HEK293 (cell line): ENCODE results near the gene ZC3H18.

Source experiments
- CTCF ChIA-PET: fragments of 350-600 bp; formaldehyde crosslinking; extraction: SDS; loops from one replicate; lab custom pipeline; 2021; ENCODE audit warnings: antibody characterized with exemption; lab: Yijun Ruan, JAX
- POLR2A ChIA-PET: fragments of 300-600 bp; formaldehyde crosslinking; extraction: SDS; loops from one replicate; lab custom pipeline; 2020; ENCODE audit warnings: antibody characterized with exemption, inconsistent platforms; lab: Yijun Ruan, JAX
- H3K27ac ChIP-seq: fragments of 200-500 bp; sonication (Bioruptor generic); 2 replicates; pipeline ENCODE4 v1.5.1; 2014; ENCODE audit warnings: low read depth, low read length, control low read depth, inconsistent platforms; ENCODE audit errors: extremely low read depth
- H3K36me3 ChIP-seq, 2 experiments: fragments of 200-500 bp in 1 of 2; sonication (Bioruptor generic) in 1 of 2; 1 replicate in 1 of 2; 2 replicates in 1 of 2; pipeline ENCODE4 v1.5.1; 2014 to 2017; ENCODE audit warnings: inconsistent platforms in 2 of 2, low read length in 2 of 2; ENCODE audit not compliant: control insufficient read depth in 2 of 2, insufficient read depth in 1 of 2
- H3K4me1 ChIP-seq: fragments of 200-500 bp; sonication (Bioruptor generic); 2 replicates; pipeline ENCODE4 v1.5.1; 2014; ENCODE audit warnings: mild to moderate bottlenecking, low read length, inconsistent platforms; ENCODE audit not compliant: control insufficient read depth, insufficient read depth
- H3K4me3 ChIP-seq: 2 replicates; pipeline ENCODE4 v1.5.1; 2011; ENCODE audit warnings: low read depth, mild to moderate bottlenecking, control low read depth, low read length, moderate library complexity
- H3K9me3 ChIP-seq: fragments of 200-500 bp; sonication (Bioruptor generic); 2 replicates; pipeline ENCODE4 v1.5.1; 2014; ENCODE audit warnings: low read depth, low read length, inconsistent platforms; ENCODE audit not compliant: control insufficient read depth, insufficient read depth
- BCL11A ChIP-seq: fragments of 450-650 bp; formaldehyde crosslinking; IDR thresholded peaks from 2 replicates; pipeline ENCODE4 v1.5.1; 2016; ENCODE audit warnings: low read depth, missing biosample characterization, missing genetic modification characterization
- GLIS2 ChIP-seq: fragments of 450-650 bp; formaldehyde crosslinking; IDR thresholded peaks from 2 replicates; pipeline ENCODE4 v1.5.1; 2016; ENCODE audit warnings: missing biosample characterization, missing genetic modification characterization
- INSM2 ChIP-seq: fragments of 450-650 bp; formaldehyde crosslinking; IDR thresholded peaks from 2 replicates; pipeline ENCODE4 v1.5.1; 2016; ENCODE audit warnings: missing biosample characterization, missing genetic modification characterization
- KLF8 ChIP-seq: fragments of 450-650 bp; formaldehyde crosslinking; IDR thresholded peaks from 2 replicates; pipeline ENCODE4 v1.5.1; 2016; ENCODE audit warnings: missing biosample characterization, missing genetic modification characterization
- KLF9 ChIP-seq: fragments of 450-650 bp; formaldehyde crosslinking; IDR thresholded peaks from 2 replicates; pipeline ENCODE4 v1.5.1; 2016; ENCODE audit warnings: missing biosample characterization, missing genetic modification characterization, low read depth
- MYNN ChIP-seq: fragments of 450-650 bp; formaldehyde crosslinking; IDR thresholded peaks from 2 replicates; pipeline ENCODE4 v1.5.1; 2016; ENCODE audit warnings: missing biosample characterization, missing genetic modification characterization, borderline replicate concordance
- SP3 ChIP-seq: fragments of 450-650 bp; formaldehyde crosslinking; IDR thresholded peaks from 2 replicates; pipeline ENCODE4 v1.5.1; 2016; ENCODE audit warnings: missing biosample characterization, missing genetic modification characterization
- ZBTB17 ChIP-seq: fragments of 450-650 bp; formaldehyde crosslinking; IDR thresholded peaks from 2 replicates; pipeline ENCODE4 v1.5.1; 2016; ENCODE audit warnings: missing biosample characterization, missing genetic modification characterization
- ZBTB21 ChIP-seq: fragments of 450-650 bp; formaldehyde crosslinking; IDR thresholded peaks from 2 replicates; pipeline ENCODE4 v1.5.1; 2017; ENCODE audit warnings: missing biosample characterization, missing genetic modification characterization
- ZFP3 ChIP-seq: fragments of 450-650 bp; formaldehyde crosslinking; IDR thresholded peaks from 2 replicates; pipeline ENCODE4 v1.5.1; 2016; ENCODE audit warnings: low read depth, missing biosample characterization, missing genetic modification characterization
- ZNF214 ChIP-seq: fragments of 450-650 bp; formaldehyde crosslinking; IDR thresholded peaks from 2 replicates; pipeline ENCODE4 v1.5.1; 2017; ENCODE audit warnings: missing biosample characterization, mild to moderate bottlenecking, missing genetic modification characterization, borderline replicate concordance
- ZNF324 ChIP-seq: fragments of 450-650 bp; formaldehyde crosslinking; IDR thresholded peaks from 2 replicates; pipeline ENCODE4 v1.5.1; 2016; ENCODE audit warnings: missing biosample characterization, missing genetic modification characterization
- ZNF514 ChIP-seq: fragments of 450-650 bp; formaldehyde crosslinking; IDR thresholded peaks from 2 replicates; pipeline ENCODE4 v1.5.1; 2016; ENCODE audit warnings: missing biosample characterization, missing genetic modification characterization
- ZNF521 ChIP-seq: fragments of 450-650 bp; formaldehyde crosslinking; IDR thresholded peaks from 2 replicates; pipeline ENCODE4 v1.5.1; 2017; ENCODE audit warnings: missing biosample characterization, mild to moderate bottlenecking, missing genetic modification characterization
- ZNF555 ChIP-seq: fragments of 450-650 bp; formaldehyde crosslinking; conservative IDR thresholded peaks from 2 replicates; pipeline ENCODE4 v1.5.1; 2017; ENCODE audit warnings: missing biosample characterization, mild to moderate bottlenecking, missing genetic modification characterization, inconsistent platforms
- ZNF561 ChIP-seq: fragments of 450-650 bp; IDR thresholded peaks from 2 replicates; pipeline ENCODE4 v1.5.1; 2018; ENCODE audit warnings: missing biosample characterization, missing genetic modification characterization, borderline replicate concordance
- ZNF621 ChIP-seq: fragments of 450-650 bp; formaldehyde crosslinking; IDR thresholded peaks from 2 replicates; pipeline ENCODE4 v1.5.1; 2017; ENCODE audit warnings: missing biosample characterization, missing genetic modification characterization
- ZNF624 ChIP-seq: fragments of 450-650 bp; formaldehyde crosslinking; IDR thresholded peaks from 2 replicates; pipeline ENCODE4 v1.5.1; 2017; ENCODE audit warnings: missing biosample characterization, missing genetic modification characterization
- ZNF707 ChIP-seq: fragments of 450-650 bp; formaldehyde crosslinking; IDR thresholded peaks from 2 replicates; pipeline ENCODE4 v1.5.1; 2016; ENCODE audit warnings: missing biosample characterization, missing genetic modification characterization
- ZNF768 ChIP-seq: fragments of 450-650 bp; formaldehyde crosslinking; IDR thresholded peaks from 2 replicates; pipeline ENCODE4 v1.5.1; 2018; ENCODE audit warnings: missing biosample characterization, mild to moderate bottlenecking, missing genetic modification characterization

ZC3H18 gene

DNA sequence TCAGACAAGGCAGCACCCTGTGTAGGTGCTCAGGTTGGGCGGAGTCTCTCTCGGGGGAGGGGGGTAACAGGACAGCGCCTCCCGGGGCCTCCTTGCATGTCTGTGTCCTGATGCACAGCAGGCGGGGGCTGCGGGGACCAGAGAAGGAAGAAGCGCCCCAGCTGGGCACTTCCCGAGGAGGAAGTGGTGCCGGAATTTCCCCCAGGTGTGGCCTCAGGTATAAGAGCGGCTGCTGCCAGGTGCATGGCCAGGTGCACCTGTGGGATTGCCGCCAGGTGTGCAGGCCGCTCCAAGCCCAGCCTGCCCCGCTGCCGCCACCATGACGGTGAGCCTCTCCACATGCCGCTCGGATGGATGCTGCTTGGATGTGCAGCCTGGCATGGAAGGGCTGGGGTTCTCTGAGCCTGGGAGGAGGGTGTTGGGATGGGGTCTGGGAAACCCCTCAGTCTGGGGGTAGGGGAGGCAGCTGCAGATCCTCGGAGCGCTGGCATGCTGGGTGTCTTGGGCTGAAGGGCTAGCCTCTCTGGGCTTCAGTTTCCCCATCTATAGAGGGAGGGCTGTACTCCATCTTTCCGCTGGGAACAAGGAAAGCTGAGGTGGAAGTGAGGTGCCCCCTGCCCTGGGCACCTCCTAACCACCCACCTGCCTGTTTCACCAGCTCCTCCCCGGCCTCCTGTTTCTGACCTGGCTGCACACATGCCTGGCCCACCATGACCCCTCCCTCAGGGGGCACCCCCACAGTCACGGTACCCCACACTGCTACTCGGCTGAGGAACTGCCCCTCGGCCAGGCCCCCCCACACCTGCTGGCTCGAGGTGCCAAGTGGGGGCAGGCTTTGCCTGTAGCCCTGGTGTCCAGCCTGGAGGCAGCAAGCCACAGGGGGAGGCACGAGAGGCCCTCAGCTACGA lies 68.4 kb downstream of the ZC3H18 start, which contains the start of gene IL17C (continued):
- TF ChIP-seq ZNF768 (tag by site-specific recombination): peak; percentile 18; the same call in 1 of the 2 replicates
- TF ChIP-seq ZNF521 (tag by site-specific recombination): no peak

DNA sequence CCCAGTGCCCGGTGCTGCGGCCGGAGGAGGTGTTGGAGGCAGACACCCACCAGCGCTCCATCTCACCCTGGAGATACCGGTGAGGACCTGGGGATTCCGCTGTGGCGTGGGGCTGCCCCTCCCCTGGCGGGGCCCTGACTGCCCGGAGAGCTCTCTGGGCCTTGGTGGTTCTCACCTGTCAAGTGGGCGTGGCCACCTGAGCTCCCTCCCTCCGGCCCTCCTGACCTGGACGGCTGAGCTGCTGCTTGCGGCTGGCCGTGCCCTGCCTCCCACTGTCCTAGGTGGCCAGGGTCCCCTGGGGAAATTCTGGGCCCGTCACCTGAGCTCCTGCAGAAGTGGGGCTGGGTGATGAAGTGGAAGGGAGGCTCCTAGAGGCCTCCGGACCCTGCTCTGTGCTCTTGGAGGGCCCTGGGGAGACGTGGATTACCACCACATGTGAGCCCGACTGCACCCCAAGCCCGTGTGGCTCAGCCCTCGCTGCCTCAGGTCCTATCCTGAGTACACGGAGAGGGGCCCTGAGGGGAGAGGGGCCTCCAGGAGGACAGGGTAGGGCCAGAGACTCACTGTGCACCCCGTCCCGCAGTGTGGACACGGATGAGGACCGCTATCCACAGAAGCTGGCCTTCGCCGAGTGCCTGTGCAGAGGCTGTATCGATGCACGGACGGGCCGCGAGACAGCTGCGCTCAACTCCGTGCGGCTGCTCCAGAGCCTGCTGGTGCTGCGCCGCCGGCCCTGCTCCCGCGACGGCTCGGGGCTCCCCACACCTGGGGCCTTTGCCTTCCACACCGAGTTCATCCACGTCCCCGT lies 69.2 kb downstream of the ZC3H18 start:
- Histone ChIP-seq H3K4me1 (no peaks in the 10 kb centered on the region), H3K27ac (no peak overlapping the region), H3K36me3 (peaks cover 0 to 12% of the 10 kb centered on the region in 2 experiments; a peak in 1 of 3 replicates), H3K4me3 (no peak overlapping the region), H3K9me3 (no peaks in the 10 kb centered on the region)
- ChIA-PET POLR2A (interaction anchor here (1.5 kb wide), 1 partner anchor 10 kb away, joined by 5 read pairs; no protein-coding TSS in a partner anchor), CTCF (interaction anchor here (0.6 to 0.9 kb wide), 2 partner anchors 10 to 289 kb away, joined by 3 to 5 read pairs; no protein-coding TSS in a partner anchor)
- TF ChIP-seq ZNF555 (tag by site-specific recombination): no peak
- TF ChIP-seq ZBTB17 (tag by site-specific recombination): no peak
- peak; percentile 45 for TF ChIP-seq KLF9 (tag by site-specific recombination)

- H3K4me1 ChIP-seq: no peaks in the 10 kb centered on the region
- H3K36me3 ChIP-seq: peaks cover 0 to 15% of the 10 kb centered on the region in 2 experiments; a peak in 1 of 3 replicates
- CTCF ChIA-PET: interaction anchor here (0.6 to 0.9 kb wide), 2 partner anchors 11 to 290 kb away, joined by 3 to 5 read pairs; no protein-coding TSS in a partner anchor
- H3K4me3 ChIP-seq: no peak overlapping the region
- no peak for TF ChIP-seq ZNF621 (tag by site-specific recombination)
- no peak for TF ChIP-seq ZNF514 (tag by site-specific recombination)
- TF ChIP-seq ZNF707: no peak
- TF ChIP-seq MYNN (tag by site-specific recombination): no peak
- TF ChIP-seq ZBTB21: no peak
- no peak for TF ChIP-seq KLF8 (tag by site-specific recombination)
- TF ChIP-seq INSM2 (tag by site-specific recombination): no peak
- H3K27ac ChIP-seq: no peak overlapping the region
- H3K9me3 ChIP-seq: no peaks in the 10 kb centered on the region
- POLR2A ChIA-PET: no interaction called here
Measured at GRCh38 chr16:88640039-88640495, 69.9 kb downstream of the ZC3H18 start.

DNA sequence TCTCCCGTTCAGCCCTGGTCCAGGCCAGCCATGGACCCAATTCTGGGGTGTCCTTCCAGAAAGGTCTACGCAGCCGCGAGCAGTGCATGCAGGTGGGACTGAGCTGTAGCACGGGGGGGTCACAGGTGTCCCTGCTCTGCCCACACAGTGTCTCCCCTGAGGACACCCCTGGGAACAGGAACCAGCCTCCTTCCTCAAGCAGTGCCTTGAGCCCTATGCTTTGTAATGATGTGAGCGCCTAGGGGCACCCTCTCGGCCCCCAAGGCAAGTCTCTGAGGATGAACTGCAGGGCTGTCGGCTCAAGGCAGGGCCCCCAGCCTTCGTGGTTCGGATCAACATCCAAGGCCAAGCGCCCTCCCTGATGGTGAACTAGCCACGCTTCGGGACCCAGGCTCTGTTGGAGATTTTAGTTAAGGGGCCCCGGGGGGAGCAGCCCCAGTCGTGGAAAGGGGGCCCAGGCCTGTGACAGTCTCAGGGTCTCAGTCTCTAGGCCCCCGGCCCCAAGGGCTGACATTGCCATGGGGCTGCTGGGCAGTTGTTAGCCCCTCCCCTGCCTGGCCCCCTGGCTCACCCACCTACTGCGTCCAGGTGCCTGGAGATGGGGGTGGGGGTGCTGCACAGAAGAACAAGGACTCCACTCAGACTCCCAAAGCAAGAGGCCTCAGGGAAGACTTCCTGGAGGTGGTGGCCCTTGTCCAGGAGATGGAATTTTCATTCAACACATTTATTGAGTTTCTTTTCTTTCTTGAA lies 70.5 kb downstream of the ZC3H18 start:
- Histone ChIP-seq H3K4me1 (no peaks in the 10 kb centered on the region), H3K27ac (no peak overlapping the region), H3K9me3 (no peaks in the 10 kb centered on the region), H3K36me3 (peaks cover 0 to 21% of the 10 kb centered on the region in 2 experiments; a peak in 1 of 3 replicates), H3K4me3 (no peak overlapping the region)
- TF ChIP-seq BCL11A (tag by site-specific recombination): no peak
- no peak for TF ChIP-seq ZNF561 (tag by site-specific recombination)
- TF ChIP-seq SP3: no peak
- TF ChIP-seq ZNF768 (tag by site-specific recombination): no peak
- no peak for TF ChIP-seq ZNF624 (tag by site-specific recombination)
- TF ChIP-seq ZFP3 (tag by site-specific recombination): no peak
- no peak for TF ChIP-seq GLIS2 (tag by site-specific recombination)
- TF ChIP-seq ZNF324: no peak
- TF ChIP-seq ZNF214 (tag by site-specific recombination): no peak
- POLR2A ChIA-PET: no interaction called here
- CTCF ChIA-PET: interaction anchor here (0.7 kb wide), 1 partner anchor 76 kb away, joined by 3 read pairs; no protein-coding TSS in a partner anchor
